GM18508 (cell line): ENCODE measurements around the gene ADAMTS5.

Experiments
- ATAC-seq: cut with Tn5 transposase; IDR thresholded peaks from one replicate; pipeline ENCODE4 v1.9.1; 2021; ENCODE audit warnings: moderate number of reproducible peaks; ENCODE audit not compliant: insufficient read depth, unreplicated experiment

Gene ADAMTS5

GRCh38 chr21:26949830-26950229, 17.1 kb downstream of the ADAMTS5 start:
- no peak for ATAC-seq

GRCh38 chr21:26948194-26948593, 18.7 kb downstream of the ADAMTS5 start:
- no peak for ATAC-seq

GRCh38 chr21:26946744-26947446, 20.0 kb downstream of the ADAMTS5 start:
- no peak for ATAC-seq

- ATAC-seq, result no peak
Observed at GRCh38 chr21:26945916-26946675, 20.8 kb downstream of the ADAMTS5 start.

GRCh38 chr21:26943921-26944320, 23.0 kb downstream of the ADAMTS5 start:
- no peak for ATAC-seq

- no peak for ATAC-seq
Observed at GRCh38 chr21:26941421-26941820, 25.5 kb downstream of the ADAMTS5 start.

GRCh38 chr21:26939601-26940111, 27.2 kb downstream of the ADAMTS5 start:
- ATAC-seq, result no peak

- ATAC-seq, result no peak
Observed at GRCh38 chr21:26936641-26937040, 30.2 kb downstream of the ADAMTS5 start.

GRCh38 chr21:26935977-26936376, 30.9 kb downstream of the ADAMTS5 start:
- no peak for ATAC-seq

GRCh38 chr21:26934383-26934782, 32.5 kb downstream of the ADAMTS5 start:
- no peak for ATAC-seq

GRCh38 chr21:26933448-26933847, 33.4 kb downstream of the ADAMTS5 start:
- ATAC-seq, result no peak

GRCh38 chr21:26925636-26926035, 41.3 kb downstream of the ADAMTS5 start:
- ATAC-seq, result no peak

- ATAC-seq, result no peak
Observed at GRCh38 chr21:26925122-26925521, 41.8 kb downstream of the ADAMTS5 start.

- ATAC-seq, result no peak
Observed at GRCh38 chr21:26923986-26924385, 42.9 kb downstream of the ADAMTS5 start.

GRCh38 chr21:26920055-26920454, 46.8 kb downstream of the ADAMTS5 start:
- no peak for ATAC-seq

GRCh38 chr21:26918323-26919079, 48.4 kb downstream of the ADAMTS5 start:
- ATAC-seq, result no peak

- ATAC-seq, result no peak
Observed at GRCh38 chr21:26916799-26917198, 50.1 kb downstream of the ADAMTS5 start.

GRCh38 chr21:26914557-26914956, 52.3 kb downstream of the ADAMTS5 start:
- no peak for ATAC-seq

- ATAC-seq, result no peak
Observed at GRCh38 chr21:26912466-26912865, 54.4 kb downstream of the ADAMTS5 start.

GRCh38 chr21:26909972-26910371, 56.9 kb downstream of the ADAMTS5 start:
- ATAC-seq, result no peak

GRCh38 chr21:26900980-26901379, 65.9 kb downstream of the ADAMTS5 start:
- ATAC-seq, result no peak
